ENCODE results near the gene SAPCD1. TPM values are rescaled to one million over a fixed set of nuclear protein-coding genes. Genes with fewer than 3 reads are reported as not detected.

Gene SAPCD1
- total and polyA plus RNA-seq, 4 donors = 3.4 to 11.1 (median 10.0) TPM

DNA sequence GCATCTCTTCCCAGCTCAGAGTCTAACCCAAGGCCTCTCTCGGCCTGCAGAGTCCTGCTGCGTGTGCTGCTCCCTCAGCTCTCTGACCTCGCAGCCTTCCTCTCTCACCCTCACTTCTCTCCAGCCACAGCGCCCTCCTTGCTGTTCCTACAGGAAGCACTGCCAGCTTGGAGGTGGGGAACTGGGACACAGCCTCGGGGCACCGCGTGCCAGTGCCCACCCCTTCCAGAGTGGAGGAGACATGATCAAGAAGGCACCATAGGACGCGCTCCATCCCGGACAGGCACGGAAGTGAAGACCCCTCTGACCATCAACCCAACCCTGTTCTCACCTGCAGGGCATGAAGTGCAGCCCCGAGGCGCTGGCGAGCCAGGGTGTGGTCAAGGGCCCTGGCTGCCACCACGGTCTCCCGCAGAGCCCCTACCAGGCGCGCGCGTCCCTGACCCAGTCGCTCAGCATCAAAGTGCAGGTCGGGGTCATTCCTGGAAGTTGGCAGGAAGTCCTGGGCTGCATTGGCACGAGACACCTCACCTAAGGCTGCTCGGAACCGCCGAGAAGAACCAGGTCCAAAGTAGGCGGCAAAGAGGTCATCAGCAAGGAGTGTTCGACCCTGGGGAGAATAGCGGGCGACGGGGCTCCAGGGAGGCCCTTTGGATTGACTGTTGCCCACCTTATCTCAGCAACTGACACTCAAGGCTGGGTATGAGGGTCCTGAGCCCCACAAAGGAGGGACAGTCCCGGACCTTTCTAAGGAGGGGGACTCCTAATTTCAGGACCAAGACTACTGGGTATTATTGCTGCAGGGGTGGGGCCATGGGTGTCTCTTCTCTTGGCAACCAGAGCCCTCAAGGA is 13.4 kb downstream of the SAPCD1 start:
- Histone ChIP-seq H3K4me3 (ENCODE audit: low read depth, low read length) (no peak overlapping the region), H3K9me3 (ENCODE audit: control insufficient read depth, insufficient read depth, low read length) (no peaks in the 10 kb centered on the region), H3K27me3 (ENCODE audit: control insufficient read depth, insufficient read depth, low read length) (no peaks in the 10 kb centered on the region), H3K36me3 (ENCODE audit: control insufficient read depth, insufficient read depth, low read length) (peaks cover 52% of the 10 kb centered on the region), H3K27ac (ENCODE audit: low read depth, low read length) (no peak overlapping the region), H3K4me1 (ENCODE audit: control insufficient read depth, insufficient read depth, low read length) (peaks cover 17% of the 10 kb centered on the region)
- no peak for DNase-seq (ENCODE audit: low read depth in 4 of 6, low spot score in 6 of 6)
- WGBS (ENCODE audit: insufficient coverage) = 89% methylated on average over 32 of the region's 32 CpGs

DNA sequence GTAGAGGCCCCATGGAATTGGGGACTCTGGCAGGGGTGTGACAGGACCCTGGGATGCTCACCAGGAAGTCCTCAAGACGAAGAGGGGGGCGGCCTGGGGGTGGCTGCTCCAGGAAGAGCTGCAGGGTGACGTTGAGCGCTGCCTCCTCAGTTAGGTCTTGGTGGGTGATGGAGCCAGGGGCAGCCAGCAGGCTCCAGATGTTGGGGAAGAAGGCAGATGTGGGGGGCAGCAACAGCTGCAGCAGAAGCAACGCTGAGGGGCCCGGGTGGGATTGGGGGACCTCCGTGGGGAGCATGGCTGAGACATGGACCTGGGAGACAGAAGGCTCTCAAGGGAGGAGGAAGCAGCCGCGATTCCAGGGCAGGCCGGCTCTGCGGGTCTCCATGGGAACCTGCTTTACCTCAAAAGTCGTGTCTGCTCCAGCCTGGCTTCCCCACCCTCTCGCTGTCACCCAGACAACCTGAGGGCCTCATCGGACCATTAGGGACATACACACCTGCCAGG is 14.1 kb downstream of the SAPCD1 start:
- no peak overlapping the region for H3K27ac ChIP-seq (ENCODE audit: low read depth, low read length)
- H3K27me3 ChIP-seq (ENCODE audit: control insufficient read depth, insufficient read depth, low read length) = no peaks in the 10 kb centered on the region
- H3K9me3 ChIP-seq (ENCODE audit: control insufficient read depth, insufficient read depth, low read length) = no peaks in the 10 kb centered on the region
- no peak overlapping the region for H3K4me3 ChIP-seq (ENCODE audit: low read depth, low read length)
- peaks cover 17% of the 10 kb centered on the region for H3K4me1 ChIP-seq (ENCODE audit: control insufficient read depth, insufficient read depth, low read length)
- DNase-seq (ENCODE audit: low read depth in 4 of 6, low spot score in 6 of 6) = no peak
- WGBS (ENCODE audit: insufficient coverage) = 50% methylated on average over 14 of the region's 14 CpGs
- H3K36me3 ChIP-seq (ENCODE audit: control insufficient read depth, insufficient read depth, low read length) = peaks cover 59% of the 10 kb centered on the region

DNA sequence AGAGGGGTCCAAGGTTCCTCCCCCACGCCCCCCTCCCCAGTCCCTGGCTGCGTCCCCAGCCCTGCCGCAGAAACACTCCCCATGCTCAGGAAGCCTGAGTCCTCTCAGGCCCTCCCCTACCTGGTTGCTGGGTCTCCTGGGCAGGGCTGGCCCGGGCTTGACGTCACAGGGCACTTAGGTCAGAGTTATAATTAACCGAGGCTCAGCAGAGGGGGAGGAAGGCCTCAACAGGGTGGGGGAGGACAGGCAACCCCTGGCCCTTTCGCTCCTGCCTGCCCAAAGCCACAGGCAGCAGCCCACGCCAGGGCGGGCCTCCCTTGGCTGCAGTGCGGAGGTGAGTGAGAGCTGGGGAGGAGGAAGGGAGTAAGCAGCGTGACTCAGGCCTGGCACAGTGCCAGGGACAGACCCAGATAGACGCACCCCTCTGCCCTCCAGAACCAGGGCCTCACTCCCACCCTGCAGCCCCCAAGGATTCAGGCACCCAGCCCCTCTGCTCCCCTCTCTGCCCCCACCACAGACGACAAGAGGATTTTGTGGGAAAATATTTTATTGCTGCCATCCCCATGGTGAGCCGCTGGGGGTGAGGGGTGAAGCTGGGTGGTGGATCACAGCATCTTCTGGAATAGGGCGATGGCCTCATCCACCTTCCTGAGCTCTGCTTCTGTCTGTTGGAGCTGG is 14.7 kb downstream of the SAPCD1 start, which contains the start of gene VWA7:
Gene VWA7 (minus strand): TSS at position 340 of the 678 bp plus-strand sequence. CDS start 549 bp downstream, outside the sequence.
- Histone ChIP-seq H3K4me1 (ENCODE audit: control insufficient read depth, insufficient read depth, low read length) (peaks cover 17% of the 10 kb centered on the region), H3K4me3 (ENCODE audit: low read depth, low read length) (no peak within 1 kb of the TSS), H3K27ac (ENCODE audit: low read depth, low read length) (no peak within 1 kb of the TSS), H3K27me3 (ENCODE audit: control insufficient read depth, insufficient read depth, low read length) (no peaks in the 10 kb centered on the region), H3K36me3 (ENCODE audit: control insufficient read depth, insufficient read depth, low read length) (peaks cover 65% of the 10 kb centered on the region), H3K9me3 (ENCODE audit: control insufficient read depth, insufficient read depth, low read length) (no peaks in the 10 kb centered on the region)
- 55% methylated on average over 8 of the region's 15 CpGs for WGBS (ENCODE audit: insufficient coverage)
- peak in 2 of 6 donors; percentile 8 to 35 for DNase-seq (ENCODE audit: low read depth in 4 of 6, low spot score in 6 of 6)

DNA sequence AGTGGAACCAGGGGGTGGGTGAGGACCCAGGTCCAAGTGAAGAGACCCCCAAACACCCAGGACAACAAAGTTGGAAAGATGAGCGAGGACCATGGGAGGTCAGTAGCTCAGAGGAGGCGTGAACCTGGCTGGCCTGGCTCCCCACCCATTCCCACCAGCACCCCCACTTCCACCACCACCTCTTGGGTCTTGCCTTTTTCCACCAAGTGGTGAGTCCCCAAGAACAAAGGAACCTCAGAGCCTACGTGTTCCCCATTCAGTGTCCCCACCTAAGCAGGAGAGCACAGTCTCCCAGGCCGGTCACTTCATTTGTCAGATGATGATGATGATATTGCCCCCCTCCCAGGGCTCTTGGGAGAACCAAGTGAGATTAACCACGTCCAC is 15.2 kb downstream of the SAPCD1 start:
- peaks cover 17% of the 10 kb centered on the region for H3K4me1 ChIP-seq (ENCODE audit: control insufficient read depth, insufficient read depth, low read length)
- no peak for DNase-seq (ENCODE audit: low read depth in 4 of 6, low spot score in 6 of 6)
- 100% methylated on average over 2 of the region's 5 CpGs for whole genome bisulfite sequencing (ENCODE audit: insufficient coverage)
- H3K36me3 ChIP-seq (ENCODE audit: control insufficient read depth, insufficient read depth, low read length) = peaks cover 70% of the 10 kb centered on the region
- no peak overlapping the region for H3K4me3 ChIP-seq (ENCODE audit: low read depth, low read length)
- no peaks in the 10 kb centered on the region for H3K27me3 ChIP-seq (ENCODE audit: control insufficient read depth, insufficient read depth, low read length)
- no peaks in the 10 kb centered on the region for H3K9me3 ChIP-seq (ENCODE audit: control insufficient read depth, insufficient read depth, low read length)
- H3K27ac ChIP-seq (ENCODE audit: low read depth, low read length) = no peak overlapping the region

DNA sequence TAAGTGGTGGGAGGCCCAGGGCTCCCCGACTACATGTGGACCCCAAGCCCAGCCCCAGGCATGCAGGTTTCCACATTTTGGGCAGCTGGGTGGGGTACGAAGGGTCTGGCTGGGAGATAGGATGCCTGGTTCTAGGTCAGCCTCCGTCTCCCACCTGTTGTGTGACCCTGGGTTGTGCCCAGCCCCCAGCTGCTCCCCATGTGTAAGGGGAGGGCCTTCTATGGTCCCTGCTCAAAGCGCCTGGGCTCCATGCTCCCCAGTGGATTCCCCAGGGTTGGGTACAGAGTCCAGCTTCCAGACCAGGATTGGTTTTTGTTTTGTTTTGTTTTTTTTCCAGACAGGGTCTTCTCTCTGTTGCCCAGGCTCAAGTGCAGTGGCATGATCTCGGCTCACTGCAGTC is 15.7 kb downstream of the SAPCD1 start:
- H3K4me3 ChIP-seq (ENCODE audit: low read depth, low read length) = no peak overlapping the region
- H3K36me3 ChIP-seq (ENCODE audit: control insufficient read depth, insufficient read depth, low read length) = peaks cover 75% of the 10 kb centered on the region
- H3K27ac ChIP-seq (ENCODE audit: low read depth, low read length) = no peak overlapping the region
- H3K9me3 ChIP-seq (ENCODE audit: control insufficient read depth, insufficient read depth, low read length) = no peaks in the 10 kb centered on the region
- WGBS (ENCODE audit: insufficient coverage) = 83% methylated on average over 4 of the region's 5 CpGs
- peaks cover 13% of the 10 kb centered on the region for H3K4me1 ChIP-seq (ENCODE audit: control insufficient read depth, insufficient read depth, low read length)
- no peaks in the 10 kb centered on the region for H3K27me3 ChIP-seq (ENCODE audit: control insufficient read depth, insufficient read depth, low read length)
- DNase-seq (ENCODE audit: low read depth in 4 of 6, low spot score in 6 of 6) = no peak

DNA sequence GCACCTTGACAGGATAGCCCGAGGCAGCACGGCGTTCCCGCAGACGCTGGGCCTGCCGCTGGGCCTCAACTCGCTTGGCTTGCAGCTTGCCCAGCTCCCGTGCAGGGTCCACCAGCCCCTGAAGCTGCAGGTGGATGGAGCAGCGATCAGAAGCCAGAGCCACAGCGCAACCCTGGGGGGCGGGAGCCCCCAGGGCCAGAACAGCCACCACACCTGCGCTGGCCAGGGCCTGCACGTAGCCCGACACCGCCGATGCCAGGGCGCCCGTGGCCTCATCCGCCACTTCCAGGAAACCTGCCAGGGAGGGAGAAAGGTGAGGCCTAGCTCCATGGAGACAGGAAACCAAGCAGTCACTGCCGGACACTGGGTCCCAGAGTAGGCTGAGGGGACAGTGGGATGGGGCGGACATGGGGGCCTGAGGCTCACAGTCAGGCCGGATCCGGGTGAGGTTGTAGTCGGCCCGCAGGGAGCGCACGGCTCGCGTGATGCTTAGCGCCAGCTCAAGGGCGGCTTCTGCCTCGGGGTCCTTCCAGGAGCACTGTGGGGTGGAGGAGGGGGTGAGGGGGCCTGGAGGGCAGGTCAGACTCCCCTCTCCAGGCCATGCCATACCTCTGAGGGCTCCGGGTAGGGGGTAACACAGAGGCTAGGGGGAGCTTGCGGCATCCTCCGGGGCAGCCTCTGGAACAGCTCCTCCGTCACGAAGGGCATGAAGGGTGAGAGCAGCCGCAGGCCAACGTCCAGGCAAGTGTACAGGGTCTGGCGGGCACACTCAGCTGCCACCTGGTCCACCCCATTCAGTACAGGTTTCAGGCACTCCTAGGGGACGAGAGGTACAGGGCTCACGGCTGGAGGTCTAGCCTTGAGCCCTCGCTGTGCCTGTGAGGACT is 16.8 kb downstream of the SAPCD1 start:
- 95% methylated on average over 31 of the region's 43 CpGs for WGBS (ENCODE audit: insufficient coverage)
- peaks cover 14% of the 10 kb centered on the region for H3K4me1 ChIP-seq (ENCODE audit: control insufficient read depth, insufficient read depth, low read length)
- no peak for DNase-seq (ENCODE audit: low read depth in 4 of 6, low spot score in 6 of 6)
- no peak overlapping the region for H3K4me3 ChIP-seq (ENCODE audit: low read depth, low read length)
- no peak overlapping the region for H3K27ac ChIP-seq (ENCODE audit: low read depth, low read length)
- no peaks in the 10 kb centered on the region for H3K9me3 ChIP-seq (ENCODE audit: control insufficient read depth, insufficient read depth, low read length)
- H3K36me3 ChIP-seq (ENCODE audit: control insufficient read depth, insufficient read depth, low read length) = peaks cover 86% of the 10 kb centered on the region
- H3K27me3 ChIP-seq (ENCODE audit: control insufficient read depth, insufficient read depth, low read length) = no peaks in the 10 kb centered on the region

DNA sequence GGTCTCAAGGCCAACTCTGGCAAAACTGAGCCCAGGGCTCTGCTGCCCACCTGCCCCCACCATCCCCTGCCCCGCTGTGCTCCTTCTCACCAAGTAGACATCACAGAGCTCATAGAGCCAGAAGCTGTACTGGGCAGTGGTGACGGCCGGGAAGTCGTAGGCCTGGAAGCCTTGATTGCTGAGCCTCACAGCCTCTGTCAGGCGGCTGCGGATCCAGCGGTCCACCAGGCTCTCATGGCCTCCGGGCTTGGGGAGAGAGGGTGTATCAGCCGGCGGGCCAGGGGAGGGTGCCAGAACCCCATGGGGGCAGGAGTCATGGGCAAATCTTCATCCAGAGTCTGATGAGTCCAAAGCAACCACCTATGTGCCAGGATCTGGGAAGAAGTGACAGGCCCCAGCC is 17.5 kb downstream of the SAPCD1 start:
- no peak for DNase-seq (ENCODE audit: low read depth in 4 of 6, low spot score in 6 of 6)
- 93% methylated on average over 10 of the region's 10 CpGs for WGBS (ENCODE audit: insufficient coverage)
- Histone ChIP-seq H3K4me1 (ENCODE audit: control insufficient read depth, insufficient read depth, low read length) (peaks cover 20% of the 10 kb centered on the region), H3K27ac (ENCODE audit: low read depth, low read length) (no peak overlapping the region), H3K9me3 (ENCODE audit: control insufficient read depth, insufficient read depth, low read length) (no peaks in the 10 kb centered on the region), H3K36me3 (ENCODE audit: control insufficient read depth, insufficient read depth, low read length) (peaks cover 92% of the 10 kb centered on the region), H3K27me3 (ENCODE audit: control insufficient read depth, insufficient read depth, low read length) (no peaks in the 10 kb centered on the region), H3K4me3 (ENCODE audit: low read depth, low read length) (no peak overlapping the region)

DNA sequence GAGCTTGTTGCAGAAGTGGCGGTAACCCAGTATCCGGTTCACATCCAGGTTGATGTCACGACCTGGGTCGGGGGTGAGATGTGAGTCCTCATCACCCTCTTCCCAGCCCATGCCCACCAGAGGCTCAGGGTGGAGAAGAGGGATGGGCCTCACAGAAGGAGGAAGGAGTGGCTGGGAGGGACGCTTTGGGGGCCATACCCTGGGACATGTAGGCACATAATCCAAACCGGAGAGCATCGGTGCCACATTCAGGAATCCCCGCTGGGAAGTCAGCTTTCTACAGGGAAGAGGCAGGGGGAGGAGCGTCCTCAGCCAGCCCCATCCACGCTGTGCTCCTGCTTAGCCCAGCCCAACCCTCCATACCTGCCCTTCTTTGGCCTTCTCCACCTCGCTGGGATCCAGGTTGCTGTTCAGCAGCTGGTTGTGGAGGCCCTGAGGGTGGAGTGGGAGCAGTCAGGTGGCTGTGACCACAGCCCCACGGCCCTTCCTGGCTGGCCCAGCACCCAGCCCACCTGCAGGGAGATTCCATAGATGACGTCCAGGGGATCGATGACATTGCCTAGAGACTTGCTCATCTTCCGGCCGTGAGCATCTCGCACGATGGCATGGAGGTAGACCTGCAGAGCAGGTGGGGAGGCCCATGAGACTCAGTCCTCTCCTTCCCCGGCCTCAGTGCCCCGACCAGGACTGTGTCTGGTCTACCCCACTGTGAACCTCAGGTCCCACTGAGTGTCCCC is 18.2 kb downstream of the SAPCD1 start:
- no peak overlapping the region for H3K4me3 ChIP-seq (ENCODE audit: low read depth, low read length)
- H3K9me3 ChIP-seq (ENCODE audit: control insufficient read depth, insufficient read depth, low read length) = no peaks in the 10 kb centered on the region
- H3K27ac ChIP-seq (ENCODE audit: low read depth, low read length) = no peak overlapping the region
- H3K36me3 ChIP-seq (ENCODE audit: control insufficient read depth, insufficient read depth, low read length) = peaks cover 95% of the 10 kb centered on the region
- peaks cover 27% of the 10 kb centered on the region for H3K4me1 ChIP-seq (ENCODE audit: control insufficient read depth, insufficient read depth, low read length)
- no peaks in the 10 kb centered on the region for H3K27me3 ChIP-seq (ENCODE audit: control insufficient read depth, insufficient read depth, low read length)
- DNase-seq (ENCODE audit: low read depth in 4 of 6, low spot score in 6 of 6) = no peak
- WGBS (ENCODE audit: insufficient coverage) = 88% methylated on average over 9 of the region's 20 CpGs
